Stimulated activated naive CD4-positive, alpha-beta T cell (primary cell): ENCODE data around the gene FAM107A.

Experiments used
- DNase-seq, 6 experiments: peaks; one replicate each; lab custom pipeline; 2025; lab: John Stamatoyannopoulos, UW

Gene FAM107A

GRCh38 chr3:58567251-58567515 is 10.0 kb downstream of the FAM107A start:
- DNase-seq, result no peak

GRCh38 chr3:58566398-58567250 is 10.6 kb downstream of the FAM107A start:
- no peak for DNase-seq

GRCh38 chr3:58565621-58566397 is 11.4 kb downstream of the FAM107A start:
- DNase-seq, result no peak

- no peak for DNase-seq
Measured at GRCh38 chr3:58564456-58565160, 12.6 kb downstream of the FAM107A start.

GRCh38 chr3:58564054-58564453 is 13.1 kb downstream of the FAM107A start:
- DNase-seq, result no peak

- no peak for DNase-seq
Measured at GRCh38 chr3:58563386-58564035, 13.7 kb downstream of the FAM107A start.

GRCh38 chr3:58562498-58562897 is 14.7 kb downstream of the FAM107A start:
- no peak for DNase-seq

GRCh38 chr3:58560771-58561311 is 16.4 kb downstream of the FAM107A start:
- no peak for DNase-seq

GRCh38 chr3:58559586-58559985 is 17.6 kb downstream of the FAM107A start:
- no peak for DNase-seq

GRCh38 chr3:58557491-58557890 is 19.7 kb downstream of the FAM107A start:
- no peak for DNase-seq

GRCh38 chr3:58556761-58557221 is 20.4 kb downstream of the FAM107A start:
- DNase-seq, result no peak

GRCh38 chr3:58556001-58556400 is 21.2 kb downstream of the FAM107A start:
- DNase-seq, result no peak

- no peak for DNase-seq
Measured at GRCh38 chr3:58555203-58555602, 22.0 kb downstream of the FAM107A start.

GRCh38 chr3:58553003-58553402 is 24.2 kb downstream of the FAM107A start:
- no peak for DNase-seq

- no peak for DNase-seq
Measured at GRCh38 chr3:58551636-58552180, 25.5 kb downstream of the FAM107A start.

- DNase-seq, result no peak
Measured at GRCh38 chr3:58544541-58544940, 32.6 kb downstream of the FAM107A start.

- no peak for DNase-seq
Measured at GRCh38 chr3:58540176-58540858, 36.9 kb downstream of the FAM107A start.

GRCh38 chr3:58539626-58540025 is 37.6 kb downstream of the FAM107A start:
- DNase-seq, result no peak

- DNase-seq, result no peak
Measured at GRCh38 chr3:58537412-58538301, 39.5 kb downstream of the FAM107A start.
